Measurements from ENCODE around the gene HJV.
"Not testable (repeated sequence)": the region's sequence is repeated elsewhere in the genome, so short reads cannot be mapped to it uniquely, and the experiment has no call there.

The HJV gene

DNA sequence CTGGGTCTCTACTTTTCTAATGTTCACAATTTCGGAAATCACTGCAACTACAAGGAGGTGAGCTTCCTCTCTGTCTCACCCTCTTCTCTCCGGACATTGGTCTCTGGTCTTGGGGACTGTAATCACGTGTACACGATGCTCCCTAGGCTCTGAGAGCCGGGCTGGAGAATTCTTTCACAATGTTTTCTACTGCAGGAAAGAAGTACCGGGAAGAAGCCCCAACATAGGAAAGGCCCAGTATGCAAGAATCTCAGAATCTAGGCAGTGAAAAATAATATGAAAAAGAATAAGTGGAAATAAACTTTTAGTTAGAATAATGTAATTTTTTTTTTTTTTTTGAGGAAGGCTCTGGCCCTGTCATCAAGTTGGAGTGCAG is 13.5 kb upstream of the HJV start:
- 35% methylated on average over 6 of the region's 6 CpGs for WGBS (ENCODE audit: insufficient coverage)
- peak overlapping the region in 1 of 2 experiments; percentile 49 for H3K27ac ChIP-seq (ENCODE audit: insufficient read depth in 1 of 2, low read depth in 1 of 2, low read length in 2 of 2, poor library complexity in 1 of 2, severe bottlenecking in 2 of 2)
- DNase-seq = no peak
- H3K27me3 ChIP-seq (replicated peaks in 2 of 5; ENCODE audit: control insufficient read depth in 4 of 5, insufficient read depth in 5 of 5, low read length in 4 of 5) = no peaks in the 10 kb centered on the region
- no peaks in the 10 kb centered on the region for H3K36me3 ChIP-seq (ENCODE audit: control insufficient read depth in 4 of 4, insufficient read depth in 4 of 4, low read length in 3 of 4)
- H3K4me1 ChIP-seq (ENCODE audit: control extremely low read depth in 1 of 4, control insufficient read depth in 4 of 4, insufficient read depth in 4 of 4, low read length in 3 of 4) = peaks cover 3 to 25% (median 15%) of the 10 kb centered on the region in 4 experiments
- ChIA-PET CTCF (interaction anchor here (1.2 to 6.4 kb wide), 6 partner anchors 16 to 107 kb away, joined by 3 to 39 read pairs (median 4); partner anchors contain the start of genes LIX1L and RBM8A), POLR2A (interaction anchor here (0.6 to 5.9 kb wide), 3 partner anchors 12 to 39 kb away, joined by 3 to 54 read pairs (median 3); no protein-coding TSS in a partner anchor)
- peak overlapping the region; percentile 35 to 99 (median 94) for H3K4me3 ChIP-seq (ENCODE audit: control insufficient read depth in 1 of 7, extremely low read depth in 1 of 7, insufficient read depth in 4 of 7, low read depth in 2 of 7, low read length in 6 of 7)
- H3K9me3 ChIP-seq (ENCODE audit: control extremely low read depth in 1 of 5, control insufficient read depth in 4 of 5, insufficient read depth in 2 of 5, low read depth in 1 of 5, low read length in 4 of 5) = no peaks in the 10 kb centered on the region

DNA sequence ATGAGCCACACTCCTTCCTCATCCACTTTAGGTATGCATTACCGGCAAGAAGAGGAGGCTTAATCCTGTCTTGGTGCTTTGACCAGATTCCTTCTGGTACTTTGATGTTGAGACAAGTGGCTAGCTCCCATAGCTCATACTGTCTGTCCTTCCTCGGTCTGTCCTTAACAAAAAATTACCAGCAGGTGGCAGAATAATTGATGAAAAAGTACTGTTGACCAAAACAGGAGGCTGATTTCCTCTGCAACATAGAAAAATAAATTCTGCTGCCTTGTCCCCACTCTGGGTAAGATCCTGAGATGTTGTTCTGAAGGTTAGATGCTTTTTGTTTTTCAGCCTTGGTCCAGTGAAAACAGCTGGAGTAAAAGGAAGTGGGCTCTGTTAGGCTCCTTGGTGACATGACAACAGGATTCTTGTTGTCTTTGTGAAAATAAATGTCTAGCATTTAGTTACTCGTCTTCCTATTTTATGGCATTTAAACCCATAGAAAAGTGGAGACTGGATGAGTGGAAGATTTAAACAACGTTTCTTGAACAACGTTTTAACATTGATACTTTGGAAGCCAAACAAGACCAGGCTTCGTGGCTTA is 11.2 kb upstream of the HJV start:
- no peak overlapping the region for H3K27ac ChIP-seq (ENCODE audit: insufficient read depth in 1 of 2, low read depth in 1 of 2, low read length in 2 of 2, poor library complexity in 1 of 2, severe bottlenecking in 2 of 2)
- no peaks in the 10 kb centered on the region for H3K27me3 ChIP-seq (replicated peaks in 2 of 5; ENCODE audit: control insufficient read depth in 4 of 5, insufficient read depth in 5 of 5, low read length in 4 of 5)
- ChIA-PET CTCF (interaction anchor here (0.8 to 2.8 kb wide), 14 partner anchors 11 to 188 kb away, joined by 3 to 17 read pairs (median 4); partner anchors contain the start of genes HJV and NUDT17), POLR2A (no interaction called here)
- H3K36me3 ChIP-seq (ENCODE audit: control insufficient read depth in 4 of 4, insufficient read depth in 4 of 4, low read length in 3 of 4) = no peaks in the 10 kb centered on the region
- H3K4me3 ChIP-seq (ENCODE audit: control insufficient read depth in 1 of 7, extremely low read depth in 1 of 7, insufficient read depth in 4 of 7, low read depth in 2 of 7, low read length in 6 of 7) = no peak overlapping the region
- no peaks in the 10 kb centered on the region for H3K9me3 ChIP-seq (ENCODE audit: control extremely low read depth in 1 of 5, control insufficient read depth in 4 of 5, insufficient read depth in 2 of 5, low read depth in 1 of 5, low read length in 4 of 5)
- 64% methylated on average over 4 of the region's 6 CpGs for WGBS (ENCODE audit: insufficient coverage)
- H3K4me1 ChIP-seq (ENCODE audit: control extremely low read depth in 1 of 4, control insufficient read depth in 4 of 4, insufficient read depth in 4 of 4, low read length in 3 of 4) = peaks cover 0 to 20% (median 12%) of the 10 kb centered on the region in 4 experiments
- DNase-seq = peak; percentile 56 to 61 (median 57)

DNA sequence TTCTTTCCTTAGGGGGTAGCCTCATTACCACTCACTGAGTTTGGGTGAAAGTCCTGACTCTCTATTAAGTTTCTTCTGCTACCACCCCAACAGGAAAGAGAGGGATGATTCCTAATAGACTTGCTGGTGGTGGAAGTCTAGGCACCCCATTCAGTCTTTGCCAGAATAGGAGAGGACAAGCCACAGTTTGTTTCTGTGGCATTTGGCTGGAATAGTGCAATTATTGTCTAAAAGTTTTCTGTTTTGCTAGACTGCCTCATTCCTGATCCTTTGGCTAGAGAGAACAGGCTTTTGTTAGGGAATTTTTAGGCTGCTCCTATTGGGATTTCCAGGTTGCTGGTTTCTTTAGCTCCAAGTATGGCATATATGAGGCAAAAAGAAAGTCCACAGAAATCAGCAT is 9.9 kb upstream of the HJV start:
- H3K27ac ChIP-seq (ENCODE audit: insufficient read depth in 1 of 2, low read depth in 1 of 2, low read length in 2 of 2, poor library complexity in 1 of 2, severe bottlenecking in 2 of 2) = no peak overlapping the region
- DNase-seq = no peak
- POLR2A ChIA-PET = no interaction called here
- H3K9me3 ChIP-seq (ENCODE audit: control extremely low read depth in 1 of 5, control insufficient read depth in 4 of 5, insufficient read depth in 2 of 5, low read depth in 1 of 5, low read length in 4 of 5) = no peaks in the 10 kb centered on the region
- no peaks in the 10 kb centered on the region for H3K36me3 ChIP-seq (ENCODE audit: control insufficient read depth in 4 of 4, insufficient read depth in 4 of 4, low read length in 3 of 4)
- H3K4me3 ChIP-seq (ENCODE audit: control insufficient read depth in 1 of 7, extremely low read depth in 1 of 7, insufficient read depth in 4 of 7, low read depth in 2 of 7, low read length in 6 of 7) = no peak overlapping the region
- H3K27me3 ChIP-seq (replicated peaks in 2 of 5; ENCODE audit: control insufficient read depth in 4 of 5, insufficient read depth in 5 of 5, low read length in 4 of 5) = no peaks in the 10 kb centered on the region
- CTCF ChIA-PET = interaction anchor here (1.2 to 2.8 kb wide), 8 partner anchors 10 to 185 kb away, joined by 3 to 17 read pairs (median 5); partner anchors contain the start of gene HJV
- H3K4me1 ChIP-seq (ENCODE audit: control extremely low read depth in 1 of 4, control insufficient read depth in 4 of 4, insufficient read depth in 4 of 4, low read length in 3 of 4) = peaks cover 0 to 11% (median 8%) of the 10 kb centered on the region in 4 experiments

DNA sequence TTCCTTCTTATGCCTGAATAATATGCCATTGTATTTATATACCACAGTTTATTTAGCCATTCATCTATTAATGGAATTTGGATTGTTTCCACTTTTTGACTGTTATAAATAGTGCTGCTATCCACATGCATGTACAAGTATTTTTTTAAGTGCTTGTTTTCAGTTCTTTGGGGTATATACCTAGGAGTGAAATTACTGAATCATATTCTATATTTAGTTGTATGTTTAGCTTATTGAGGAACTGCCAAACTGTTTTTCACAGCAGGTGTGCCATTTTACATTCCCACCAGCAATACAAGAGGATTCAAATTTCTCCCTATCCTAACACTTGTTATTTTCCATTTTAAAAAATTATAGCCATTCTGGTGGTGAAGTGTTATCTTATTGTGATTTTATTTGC is 7.6 kb upstream of the HJV start:
- ChIA-PET POLR2A (no interaction called here), CTCF (no interaction called here)
- Histone ChIP-seq H3K36me3 (ENCODE audit: control insufficient read depth in 4 of 4, insufficient read depth in 4 of 4, low read length in 3 of 4) (no peaks in the 10 kb centered on the region), H3K27ac (ENCODE audit: insufficient read depth in 1 of 2, low read depth in 1 of 2, low read length in 2 of 2, poor library complexity in 1 of 2, severe bottlenecking in 2 of 2) (no peak overlapping the region), H3K4me1 (ENCODE audit: control extremely low read depth in 1 of 4, control insufficient read depth in 4 of 4, insufficient read depth in 4 of 4, low read length in 3 of 4) (peaks cover 0 to 4% (median 0%) of the 10 kb centered on the region in 4 experiments), H3K4me3 (ENCODE audit: control insufficient read depth in 1 of 7, extremely low read depth in 1 of 7, insufficient read depth in 4 of 7, low read depth in 2 of 7, low read length in 6 of 7) (no peak overlapping the region), H3K27me3 (replicated peaks in 2 of 5; ENCODE audit: control insufficient read depth in 4 of 5, insufficient read depth in 5 of 5, low read length in 4 of 5) (no peaks in the 10 kb centered on the region), H3K9me3 (ENCODE audit: control extremely low read depth in 1 of 5, control insufficient read depth in 4 of 5, insufficient read depth in 2 of 5, low read depth in 1 of 5, low read length in 4 of 5) (no peaks in the 10 kb centered on the region)
- DNase-seq = no peak

DNA sequence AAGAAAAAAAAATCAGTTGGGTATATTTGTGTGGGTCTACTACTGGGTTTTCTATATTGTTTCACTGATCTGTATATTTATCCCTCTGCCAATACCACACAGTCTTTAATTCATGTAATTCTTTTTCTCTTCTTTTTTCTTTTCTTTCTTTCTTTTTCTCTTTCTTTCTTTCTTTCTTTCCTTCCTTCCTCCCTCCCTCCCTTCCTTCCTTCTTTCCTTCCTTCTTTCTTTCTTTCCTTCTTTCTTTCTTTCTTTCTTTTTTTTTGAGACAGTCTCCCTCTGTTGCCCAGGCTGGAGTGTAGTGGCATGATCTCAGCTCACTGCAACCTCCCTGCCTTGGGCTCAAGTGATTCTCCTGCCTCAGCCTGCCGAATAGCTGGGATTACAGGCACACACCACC is 5.1 kb upstream of the HJV start:
- 100% methylated on average over 1 of the region's 1 CpG for WGBS (ENCODE audit: insufficient coverage)
- DNase-seq; H3K36me3 ChIP-seq (ENCODE audit: control insufficient read depth in 4 of 4, insufficient read depth in 4 of 4, low read length in 3 of 4); H3K27me3 ChIP-seq (replicated peaks in 2 of 5; ENCODE audit: control insufficient read depth in 4 of 5, insufficient read depth in 5 of 5, low read length in 4 of 5); H3K27ac ChIP-seq (ENCODE audit: insufficient read depth in 1 of 2, low read depth in 1 of 2, low read length in 2 of 2, poor library complexity in 1 of 2, severe bottlenecking in 2 of 2); POLR2A ChIA-PET; H3K4me3 ChIP-seq (ENCODE audit: control insufficient read depth in 1 of 7, extremely low read depth in 1 of 7, insufficient read depth in 4 of 7, low read depth in 2 of 7, low read length in 6 of 7); H3K9me3 ChIP-seq (ENCODE audit: control extremely low read depth in 1 of 5, control insufficient read depth in 4 of 5, insufficient read depth in 2 of 5, low read depth in 1 of 5, low read length in 4 of 5); H3K4me1 ChIP-seq (ENCODE audit: control extremely low read depth in 1 of 4, control insufficient read depth in 4 of 4, insufficient read depth in 4 of 4, low read length in 3 of 4): not testable (repeated sequence)
- CTCF ChIA-PET = interaction anchor here (0.7 to 1.7 kb wide), 3 partner anchors 28 to 180 kb away, joined by 3 read pairs; no protein-coding TSS in a partner anchor

DNA sequence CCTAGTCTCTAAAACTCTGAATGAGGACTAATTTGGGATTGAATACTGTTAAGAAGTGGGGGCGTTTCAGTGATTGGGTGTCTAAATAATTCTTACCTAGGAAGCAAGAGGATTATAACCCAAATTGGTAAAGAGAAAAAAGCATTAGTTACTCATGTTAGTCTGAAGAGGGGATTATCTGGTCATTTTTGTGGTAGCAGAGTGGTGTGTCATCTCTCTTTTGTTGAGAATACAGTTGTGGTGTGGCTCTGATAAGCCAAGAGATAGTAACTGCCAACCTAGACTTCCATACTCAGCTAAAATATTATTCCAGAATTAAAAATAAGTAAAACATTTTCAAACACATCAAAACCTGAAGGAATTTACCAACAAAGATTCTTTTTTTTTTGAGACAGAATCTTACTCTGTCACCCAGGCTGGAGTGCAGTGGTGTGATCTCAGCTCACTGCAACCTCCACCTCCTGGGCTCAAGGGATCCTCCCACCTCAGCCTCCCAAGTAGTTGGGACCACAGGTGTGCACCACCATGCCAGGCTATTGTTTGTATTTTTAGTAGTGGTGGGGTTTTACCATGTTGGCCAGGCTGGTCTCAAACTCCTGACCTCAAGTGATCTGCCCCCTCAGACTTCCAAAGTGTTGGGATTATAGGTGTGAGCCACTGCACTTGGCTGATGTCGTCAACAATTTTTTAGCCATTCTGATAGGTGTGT is 4.4 kb upstream of the HJV start:
- H3K4me1 ChIP-seq (ENCODE audit: control extremely low read depth in 1 of 4, control insufficient read depth in 4 of 4, insufficient read depth in 4 of 4, low read length in 3 of 4); H3K27me3 ChIP-seq (replicated peaks in 2 of 5; ENCODE audit: control insufficient read depth in 4 of 5, insufficient read depth in 5 of 5, low read length in 4 of 5); H3K27ac ChIP-seq (ENCODE audit: insufficient read depth in 1 of 2, low read depth in 1 of 2, low read length in 2 of 2, poor library complexity in 1 of 2, severe bottlenecking in 2 of 2); DNase-seq; H3K36me3 ChIP-seq (ENCODE audit: control insufficient read depth in 4 of 4, insufficient read depth in 4 of 4, low read length in 3 of 4); H3K9me3 ChIP-seq (ENCODE audit: control extremely low read depth in 1 of 5, control insufficient read depth in 4 of 5, insufficient read depth in 2 of 5, low read depth in 1 of 5, low read length in 4 of 5): not testable (repeated sequence)
- POLR2A ChIA-PET = interaction anchor here (0.6 to 0.7 kb wide), 2 partner anchors 110 to 1883 kb away, joined by 5 to 6 read pairs; no protein-coding TSS in a partner anchor
- H3K4me3 ChIP-seq (ENCODE audit: control insufficient read depth in 1 of 7, extremely low read depth in 1 of 7, insufficient read depth in 4 of 7, low read depth in 2 of 7, low read length in 6 of 7) = peak overlapping the region in 1 of 7 experiments; percentile 8
- 100% methylated on average over 1 of the region's 2 CpGs for WGBS (ENCODE audit: insufficient coverage)
- CTCF ChIA-PET = interaction anchor here (1.2 to 1.7 kb wide), 2 partner anchors 47 to 179 kb away, joined by 3 read pairs; no protein-coding TSS in a partner anchor
